ENCODE results near the gene SPEF2.

DNA sequence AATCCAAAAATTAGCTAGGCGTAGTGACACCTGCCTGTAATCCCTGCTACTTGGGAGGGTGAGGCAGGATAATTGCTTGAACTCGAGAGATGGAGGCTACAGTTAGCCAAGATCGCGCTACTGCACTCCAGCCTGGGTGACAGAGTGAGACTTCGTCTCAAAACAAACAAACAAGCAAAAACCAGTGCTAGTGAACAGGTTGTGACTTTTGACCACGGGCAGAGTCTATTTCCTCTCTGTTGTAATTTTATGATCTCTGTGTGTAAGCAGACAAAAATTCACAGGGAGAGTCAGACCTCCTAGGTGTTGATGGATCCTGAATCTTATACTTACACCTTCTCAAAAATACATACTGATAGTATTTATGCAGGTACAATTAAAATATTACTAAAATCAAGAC, 65.8 kb downstream of the SPEF2 start:
- TF ChIP-seq TCF7L2 (IDR thresholded peaks at IDR 0.05; ENCODE audit: low read depth, low read length) (no peak), POLR2AphosphoS5 (IDR thresholded peaks at IDR 0.05; ENCODE audit: low read depth, low read length) (no peak)
- TF ChIP-seq, protein P1, sequence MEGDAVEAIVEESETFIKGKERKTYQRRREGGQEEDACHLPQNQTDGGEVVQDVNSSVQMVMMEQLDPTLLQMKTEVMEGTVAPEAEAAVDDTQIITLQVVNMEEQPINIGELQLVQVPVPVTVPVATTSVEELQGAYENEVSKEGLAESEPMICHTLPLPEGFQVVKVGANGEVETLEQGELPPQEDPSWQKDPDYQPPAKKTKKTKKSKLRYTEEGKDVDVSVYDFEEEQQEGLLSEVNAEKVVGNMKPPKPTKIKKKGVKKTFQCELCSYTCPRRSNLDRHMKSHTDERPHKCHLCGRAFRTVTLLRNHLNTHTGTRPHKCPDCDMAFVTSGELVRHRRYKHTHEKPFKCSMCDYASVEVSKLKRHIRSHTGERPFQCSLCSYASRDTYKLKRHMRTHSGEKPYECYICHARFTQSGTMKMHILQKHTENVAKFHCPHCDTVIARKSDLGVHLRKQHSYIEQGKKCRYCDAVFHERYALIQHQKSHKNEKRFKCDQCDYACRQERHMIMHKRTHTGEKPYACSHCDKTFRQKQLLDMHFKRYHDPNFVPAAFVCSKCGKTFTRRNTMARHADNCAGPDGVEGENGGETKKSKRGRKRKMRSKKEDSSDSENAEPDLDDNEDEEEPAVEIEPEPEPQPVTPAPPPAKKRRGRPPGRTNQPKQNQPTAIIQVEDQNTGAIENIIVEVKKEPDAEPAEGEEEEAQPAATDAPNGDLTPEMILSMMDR (IDR thresholded peaks at IDR 0.05), result no peak
